ENCODE data around the gene CDC42EP5. TPM values are rescaled to one million over a fixed set of nuclear protein-coding genes. Genes with fewer than 3 reads are reported as not detected.
"Not testable (repeated sequence)": the region's sequence is repeated elsewhere in the genome, so short reads cannot be mapped to it uniquely, and the experiment has no call there.

The CDC42EP5 gene
- total RNA-seq, 2 experiments from 2014 or later = not detected

GRCh38 chr19:54495284-54495683 is 22.2 kb upstream of the CDC42EP5 start:
- H3K4me1 ChIP-seq (ENCODE audit: insufficient read depth, low read length, poor library complexity, severe bottlenecking); H3K27ac ChIP-seq (ENCODE audit: low read depth, low read length, poor library complexity, severe bottlenecking); H2AFZ ChIP-seq (ENCODE audit: low read length); H3K36me3 ChIP-seq (ENCODE audit: insufficient read depth, low read length); DNase-seq (ENCODE audit: low spot score); BruUV-seq (replicated peaks); CTCF ChIA-PET (ENCODE audit: unreplicated experiment); H4K20me1 ChIP-seq (ENCODE audit: insufficient read depth, low read length); H3K79me2 ChIP-seq (ENCODE audit: insufficient read depth, low read depth, low read length); intact Hi-C loops (cut with micrococcal nuclease; ENCODE audit: unreplicated experiment); H3K9me2 ChIP-seq (ENCODE audit: insufficient read depth, low read length); H3K4me2 ChIP-seq (ENCODE audit: low read length); POLR2A ChIA-PET; H3K9me3 ChIP-seq (ENCODE audit: low read length); H3K4me3 ChIP-seq (ENCODE audit: low read depth, low read length, poor library complexity, severe bottlenecking): not testable (repeated sequence)

DNA sequence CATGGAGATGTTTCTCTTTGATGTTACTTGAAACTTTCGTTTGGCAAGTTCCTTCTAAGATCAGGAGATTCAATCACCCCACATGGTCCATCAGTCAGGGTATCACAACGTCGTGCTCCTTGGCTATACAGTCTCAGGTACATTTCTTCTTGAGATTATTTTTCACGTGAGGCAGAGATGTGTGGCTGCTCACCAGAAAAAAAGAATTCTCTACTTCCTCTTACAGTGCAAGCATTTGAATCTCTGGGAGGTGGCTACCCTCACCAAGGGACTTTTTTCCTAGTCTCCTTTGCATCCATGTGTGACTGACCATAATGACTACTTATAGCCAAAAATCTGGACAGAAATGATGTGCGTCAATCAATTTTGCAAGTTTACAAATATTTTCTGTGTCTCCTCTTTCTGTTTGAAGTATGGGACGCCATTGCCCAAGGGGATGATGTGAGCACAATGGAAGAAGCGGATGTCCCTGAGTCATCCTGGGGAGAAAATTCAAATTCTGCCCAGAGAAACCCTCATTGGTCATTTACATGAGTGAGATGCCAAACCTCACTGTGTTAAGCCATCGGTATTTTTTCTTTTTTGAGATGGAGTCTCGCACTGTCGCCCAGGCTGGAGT is 21.0 kb upstream of the CDC42EP5 start:
- no peak for DNase-seq (ENCODE audit: low spot score)
- H4K20me1 ChIP-seq (ENCODE audit: insufficient read depth, low read length) = no peaks in the 10 kb centered on the region
- CTCF ChIA-PET (ENCODE audit: unreplicated experiment) = no interaction called here
- POLR2A ChIA-PET = no interaction called here
- no peaks in the 10 kb centered on the region for H3K4me1 ChIP-seq (ENCODE audit: insufficient read depth, low read length, poor library complexity, severe bottlenecking)
- no peak overlapping the region for H2AFZ ChIP-seq (ENCODE audit: low read length)
- H3K4me3 ChIP-seq (ENCODE audit: low read depth, low read length, poor library complexity, severe bottlenecking) = no peak overlapping the region
- no peak overlapping the region for H3K4me2 ChIP-seq (ENCODE audit: low read length)
- TF ChIP-seq CTCF (conservative IDR thresholded peaks at IDR 0.05; ENCODE audit: low read length) (no peak), EZH2phosphoT487 (IDR thresholded peaks at IDR 0.05; ENCODE audit: borderline replicate concordance, low read depth, low read length) (no peak)
- no TSS peak for BruUV-seq (replicated peaks)
- no peaks in the 10 kb centered on the region for H3K9me3 ChIP-seq (ENCODE audit: low read length)
- intact Hi-C loops (cut with micrococcal nuclease; ENCODE audit: unreplicated experiment) = no loop called here
- H3K36me3 ChIP-seq (ENCODE audit: insufficient read depth, low read length) = no peaks in the 10 kb centered on the region
- H3K9me2 ChIP-seq (ENCODE audit: insufficient read depth, low read length) = no peaks in the 10 kb centered on the region
- no peak overlapping the region for H3K27ac ChIP-seq (ENCODE audit: low read depth, low read length, poor library complexity, severe bottlenecking)
- H3K79me2 ChIP-seq (ENCODE audit: insufficient read depth, low read depth, low read length) = no peaks in the 10 kb centered on the region

GRCh38 chr19:54493056-54493455 is 20.0 kb upstream of the CDC42EP5 start:
- DNase-seq (ENCODE audit: low spot score); intact Hi-C loops (cut with micrococcal nuclease; ENCODE audit: unreplicated experiment); H3K9me2 ChIP-seq (ENCODE audit: insufficient read depth, low read length); CTCF ChIA-PET (ENCODE audit: unreplicated experiment); BruUV-seq (replicated peaks); H3K36me3 ChIP-seq (ENCODE audit: insufficient read depth, low read length); H3K79me2 ChIP-seq (ENCODE audit: insufficient read depth, low read depth, low read length); POLR2A ChIA-PET; H3K4me2 ChIP-seq (ENCODE audit: low read length); H4K20me1 ChIP-seq (ENCODE audit: insufficient read depth, low read length); H3K27ac ChIP-seq (ENCODE audit: low read depth, low read length, poor library complexity, severe bottlenecking); H2AFZ ChIP-seq (ENCODE audit: low read length); H3K9me3 ChIP-seq (ENCODE audit: low read length); H3K4me1 ChIP-seq (ENCODE audit: insufficient read depth, low read length, poor library complexity, severe bottlenecking); H3K4me3 ChIP-seq (ENCODE audit: low read depth, low read length, poor library complexity, severe bottlenecking): not testable (repeated sequence)

DNA sequence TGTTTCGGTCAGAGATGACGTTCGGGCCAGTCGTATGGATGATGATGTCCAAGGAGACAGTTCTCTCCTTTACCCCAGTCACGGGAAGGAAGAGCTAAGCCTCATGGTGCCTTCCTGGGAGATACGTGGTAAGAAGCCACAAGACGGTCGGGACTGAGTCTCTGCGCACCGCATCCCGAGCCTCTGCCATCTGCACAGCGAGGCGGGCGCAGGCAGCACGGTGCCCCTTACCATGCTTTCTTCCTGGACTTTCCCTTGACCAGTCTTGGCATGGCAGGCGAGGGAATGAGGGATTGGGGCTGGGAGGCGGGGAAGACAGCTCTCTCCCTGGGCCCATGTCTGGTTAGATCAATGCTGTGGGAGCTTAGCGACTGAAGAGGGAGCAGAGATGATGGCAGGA is 19.5 kb upstream of the CDC42EP5 start:
- TF ChIP-seq CTCF (conservative IDR thresholded peaks at IDR 0.05; ENCODE audit: low read length) = no peak
- TF ChIP-seq EZH2phosphoT487 (IDR thresholded peaks at IDR 0.05; ENCODE audit: borderline replicate concordance, low read depth, low read length) = no peak
- Histone ChIP-seq H3K79me2 (ENCODE audit: insufficient read depth, low read depth, low read length) (no peaks in the 10 kb centered on the region), H4K20me1 (ENCODE audit: insufficient read depth, low read length) (no peaks in the 10 kb centered on the region), H2AFZ (ENCODE audit: low read length) (no peak overlapping the region), H3K4me3 (ENCODE audit: low read depth, low read length, poor library complexity, severe bottlenecking) (no peak overlapping the region), H3K27ac (ENCODE audit: low read depth, low read length, poor library complexity, severe bottlenecking) (no peak overlapping the region), H3K4me2 (ENCODE audit: low read length) (no peak overlapping the region), H3K36me3 (ENCODE audit: insufficient read depth, low read length) (no peaks in the 10 kb centered on the region), H3K9me3 (ENCODE audit: low read length) (no peaks in the 10 kb centered on the region), H3K9me2 (ENCODE audit: insufficient read depth, low read length) (no peaks in the 10 kb centered on the region), H3K4me1 (ENCODE audit: insufficient read depth, low read length, poor library complexity, severe bottlenecking) (no peaks in the 10 kb centered on the region)
- no TSS peak for BruUV-seq (replicated peaks)
- CTCF ChIA-PET (ENCODE audit: unreplicated experiment) = no interaction called here
- no peak for DNase-seq (ENCODE audit: low spot score)
- intact Hi-C loops (cut with micrococcal nuclease; ENCODE audit: unreplicated experiment) = no loop called here
- POLR2A ChIA-PET = no interaction called here

Measured in OCI-LY7 (cell line).